Activated T-cell treated with anti-CD3 and anti-CD28 coated beads, Interleukin-2, amount 50 U/mL, for 4 hours (primary cell): Measurements from ENCODE around the gene SDK2. TPM values are rescaled to one million over a fixed set of nuclear protein-coding genes. Genes with fewer than 3 reads are reported as not detected.

Source experiments
- ATAC-seq, 2 donors: fragments of 200-7000 bp; cut with Tn5 transposase; one replicate each; pipeline ENCODE4 v1.10.0; 2021
- DNase-seq: peaks from one replicate; pipeline ENCODE4 v3.0.0-alpha.2; 2020
- H3K27me3 Mint-ChIP-seq: one replicate; pipeline ENCODE4 v1.8.0; 2021; ENCODE audit warnings: low read depth, mixed read lengths
- H3K36me3 Mint-ChIP-seq: one replicate; pipeline ENCODE4 v1.8.0; 2022; ENCODE audit warnings: mixed read lengths; ENCODE audit not compliant: insufficient read depth
- H3K4me1 Mint-ChIP-seq: one replicate; pipeline ENCODE4 v1.8.0; 2021; ENCODE audit warnings: low read depth, mixed read lengths
- H3K4me3 Mint-ChIP-seq: one replicate; pipeline ENCODE4 v1.8.0; 2021; ENCODE audit warnings: mild to moderate bottlenecking, moderate library complexity, mixed read lengths
- H3K9me3 Mint-ChIP-seq: one replicate; pipeline ENCODE4 v1.8.0; 2021; ENCODE audit warnings: mixed read lengths
- total RNA-seq, 3 donors: library from RNA; stranded (reverse); gene quantifications; one replicate each; pipeline ENCODE4 v1.2.1, GENCODE V29; 2021

SDK2 gene
- total RNA-seq, 3 donors from 2014 or later: 0.08 to 0.20 (median 0.08) TPM

DNA sequence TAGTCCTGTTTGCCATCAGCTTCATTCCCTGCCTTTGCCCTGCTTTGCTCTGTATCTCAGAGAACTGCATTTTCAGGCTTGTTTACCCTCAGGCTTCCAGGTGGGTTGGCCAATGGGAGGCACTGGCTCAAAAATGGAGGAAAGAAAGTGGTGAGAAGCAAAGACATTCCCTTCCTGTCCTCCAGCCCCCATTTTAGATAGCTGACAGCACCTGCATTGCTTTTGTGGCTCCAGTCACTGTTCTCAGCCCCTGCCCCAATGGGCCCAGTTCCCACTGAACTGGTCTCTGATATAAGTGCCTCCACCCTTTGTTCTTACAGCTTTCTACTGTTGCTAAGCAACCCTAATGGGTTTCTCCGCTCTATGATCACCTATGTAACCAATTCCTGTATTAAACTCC is 19.4 kb upstream of the SDK2 start:
- no peaks in the 10 kb centered on the region for H3K36me3 Mint-ChIP-seq
- ATAC-seq (no peak), DNase-seq (no peak)
- H3K9me3 Mint-ChIP-seq: no peaks in the 10 kb centered on the region
- H3K4me3 Mint-ChIP-seq: no peak overlapping the region
- peaks cover 9% of the 10 kb centered on the region for H3K27me3 Mint-ChIP-seq
- peaks cover 24% of the 10 kb centered on the region for H3K4me1 Mint-ChIP-seq

DNA sequence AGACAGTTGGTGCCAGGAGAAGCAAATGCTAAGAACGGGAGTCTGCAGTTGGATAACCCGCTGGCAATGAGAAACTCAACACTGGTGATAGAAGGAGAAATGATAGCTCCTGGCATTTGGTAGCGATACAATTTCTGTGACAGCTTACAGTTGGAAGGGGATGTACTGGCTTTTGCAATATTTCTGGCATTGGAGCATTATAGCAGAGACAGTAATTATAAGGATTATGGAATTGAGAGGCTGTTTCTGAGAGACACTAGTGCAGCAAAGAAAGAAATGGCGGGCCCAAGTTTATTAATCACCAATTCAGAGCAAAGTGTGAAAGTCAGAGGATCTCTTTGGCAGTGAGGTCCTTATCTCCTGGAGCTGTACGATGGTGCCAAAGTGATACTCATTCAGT is 16.1 kb upstream of the SDK2 start:
- H3K9me3 Mint-ChIP-seq: no peaks in the 10 kb centered on the region
- no peak overlapping the region for H3K4me3 Mint-ChIP-seq
- H3K27me3 Mint-ChIP-seq: peaks cover 10% of the 10 kb centered on the region
- no peaks in the 10 kb centered on the region for H3K36me3 Mint-ChIP-seq
- peaks cover 6% of the 10 kb centered on the region for H3K4me1 Mint-ChIP-seq
- no peak for ATAC-seq
- DNase-seq: no peak

DNA sequence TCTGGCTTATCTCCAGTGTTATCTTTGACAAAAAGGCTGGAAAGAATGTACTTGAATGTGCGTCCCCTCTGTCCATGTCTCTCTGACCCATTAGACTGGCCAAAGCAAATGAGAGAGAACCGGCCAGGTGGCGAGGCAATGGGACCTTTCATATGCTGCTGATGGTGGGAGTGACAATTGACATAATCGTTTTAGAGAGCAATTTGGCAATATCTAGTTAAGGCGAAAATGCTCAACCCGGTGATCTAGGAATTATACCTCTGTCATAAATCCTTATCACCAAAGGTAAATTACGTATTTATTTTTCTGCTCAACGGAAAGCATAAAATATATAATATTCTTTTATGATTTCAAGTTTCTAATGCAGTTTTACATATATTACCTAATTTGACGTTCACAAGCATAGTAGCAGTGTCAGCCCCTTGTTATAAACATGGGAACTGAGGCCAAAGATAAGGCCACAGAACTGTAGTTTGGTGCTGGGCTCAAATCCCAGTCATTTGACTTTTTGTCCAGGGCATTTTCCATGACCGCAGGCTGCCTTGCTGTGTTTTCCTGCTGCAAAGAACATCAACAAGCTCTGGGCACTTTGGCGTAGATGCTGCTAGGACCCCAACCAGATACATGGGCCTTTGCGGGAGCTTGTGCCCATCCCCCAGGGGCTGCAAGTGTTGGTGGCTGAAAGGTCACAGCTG is 14.7 kb upstream of the SDK2 start:
- peaks cover 10% of the 10 kb centered on the region for H3K9me3 Mint-ChIP-seq

DNA sequence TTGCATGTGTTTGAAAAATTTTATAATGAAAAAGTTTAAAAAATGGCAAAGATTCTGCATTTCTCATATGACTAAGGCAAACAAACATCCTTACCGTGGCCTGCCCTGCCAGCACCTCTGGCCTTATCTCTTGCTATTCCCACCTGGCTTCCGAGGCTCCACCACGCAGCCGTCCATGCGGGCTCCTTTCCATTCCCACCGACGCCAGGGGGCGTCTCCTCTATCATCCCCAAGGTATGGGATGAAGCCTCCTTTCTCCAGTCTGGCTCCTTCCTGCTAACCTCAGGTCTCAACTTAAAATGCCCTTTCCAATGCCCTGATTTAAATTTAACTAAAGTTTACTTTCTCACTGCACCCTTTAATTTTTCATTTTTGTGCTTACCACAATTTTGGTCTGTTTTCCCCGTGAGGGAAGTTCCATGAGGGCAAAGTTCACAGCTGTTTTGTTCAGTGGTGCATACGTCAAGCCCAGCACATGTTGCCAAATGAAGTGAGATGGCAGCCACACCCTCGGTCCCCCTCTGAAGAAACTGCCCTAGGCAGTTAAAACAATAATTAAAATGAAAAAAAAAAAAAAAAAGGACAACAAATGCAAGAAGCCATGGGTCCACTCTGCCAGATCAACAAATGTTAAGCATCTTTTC is 13.3 kb upstream of the SDK2 start:
- Mint-ChIP-seq H3K27me3 (peaks cover 5% of the 10 kb centered on the region), H3K4me1 (peaks cover 3% of the 10 kb centered on the region), H3K36me3 (no peaks in the 10 kb centered on the region), H3K9me3 (peaks cover 17% of the 10 kb centered on the region), H3K4me3 (no peak overlapping the region)
- ATAC-seq (no peak), DNase-seq (peak; percentile 32)

More for the DNA sequence above, 14.7 kb upstream of the SDK2 start:
- DNase-seq (no peak), ATAC-seq (no peak)
- Mint-ChIP-seq H3K4me3 (no peak overlapping the region), H3K36me3 (no peaks in the 10 kb centered on the region), H3K27me3 (peaks cover 8% of the 10 kb centered on the region), H3K4me1 (peaks cover 3% of the 10 kb centered on the region)

DNA sequence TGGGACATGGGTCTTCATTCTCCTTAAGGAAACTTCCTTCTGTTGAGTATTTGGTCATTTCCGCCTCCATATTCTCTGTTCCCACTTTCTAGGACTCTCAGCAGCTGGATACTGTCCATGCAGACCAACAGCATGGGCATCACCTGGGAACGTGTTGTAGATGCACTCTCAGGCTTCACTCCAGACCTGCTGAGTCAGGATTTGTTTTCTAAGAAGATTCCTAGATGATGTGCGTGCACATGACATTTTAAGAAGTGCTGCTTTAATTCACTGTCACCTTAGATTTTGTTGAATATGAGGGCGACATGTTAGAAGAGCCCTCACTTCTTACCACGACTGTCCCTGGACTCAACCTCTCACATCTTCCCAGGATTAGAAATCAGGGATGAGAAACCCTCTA is 10.0 kb upstream of the SDK2 start:
- ATAC-seq: no peak
- peaks cover 3% of the 10 kb centered on the region for H3K27me3 Mint-ChIP-seq
- H3K9me3 Mint-ChIP-seq: peaks cover 17% of the 10 kb centered on the region
- H3K4me1 Mint-ChIP-seq: peaks cover 3% of the 10 kb centered on the region
- DNase-seq: no peak
- no peaks in the 10 kb centered on the region for H3K36me3 Mint-ChIP-seq
- H3K4me3 Mint-ChIP-seq: no peak overlapping the region

DNA sequence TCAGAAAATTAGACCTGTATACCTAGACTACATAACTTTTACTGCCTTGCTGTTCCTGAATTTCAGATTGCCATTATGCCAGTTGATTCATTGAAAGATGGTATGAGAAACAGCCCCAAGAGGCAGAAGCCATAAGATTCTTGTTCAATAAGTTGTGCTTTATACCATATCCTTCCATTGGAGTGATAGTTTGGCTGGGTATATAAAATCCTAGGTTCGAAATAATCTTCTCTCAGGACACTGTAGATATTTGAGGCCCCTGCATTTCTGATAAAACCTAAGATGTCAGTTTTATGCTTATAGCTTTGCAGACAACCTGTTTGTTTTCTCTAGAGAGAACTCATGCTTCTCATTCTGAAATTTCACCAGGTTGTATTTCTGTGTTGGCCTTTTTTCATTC is 9.6 kb upstream of the SDK2 start:
- ATAC-seq (no peak), DNase-seq (no peak)
- peaks cover 3% of the 10 kb centered on the region for H3K27me3 Mint-ChIP-seq
- peaks cover 17% of the 10 kb centered on the region for H3K9me3 Mint-ChIP-seq
- peaks cover 3% of the 10 kb centered on the region for H3K4me1 Mint-ChIP-seq
- H3K4me3 Mint-ChIP-seq: no peak overlapping the region
- H3K36me3 Mint-ChIP-seq: no peaks in the 10 kb centered on the region

DNA sequence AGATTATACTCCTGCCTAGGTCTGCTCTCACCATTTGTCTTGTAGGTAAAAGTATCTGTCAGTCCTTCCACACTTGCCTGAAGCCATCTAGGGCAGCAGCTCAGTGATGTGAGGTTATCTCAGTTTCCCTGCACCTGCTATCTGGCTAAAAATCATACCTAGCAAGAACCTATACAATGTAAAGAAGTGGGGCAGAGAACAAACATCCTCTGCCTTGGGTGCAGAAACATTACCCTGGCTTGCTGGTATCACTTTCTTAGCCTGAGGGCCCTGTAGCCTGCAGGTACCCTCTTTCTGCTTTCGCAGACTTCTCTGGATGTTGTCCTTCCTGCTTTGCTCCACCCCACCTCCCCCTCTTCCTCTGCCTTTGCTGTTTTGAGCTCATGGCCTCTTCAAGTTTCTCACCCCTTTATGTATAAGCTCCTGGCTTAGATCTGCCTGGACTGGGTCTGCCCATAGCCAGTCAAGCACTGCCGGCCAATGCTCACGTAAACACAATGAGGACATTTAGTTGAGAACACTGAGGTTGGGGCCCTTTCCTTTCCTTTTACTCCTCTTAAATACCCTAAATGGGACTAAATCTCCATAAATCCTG is 8.7 kb upstream of the SDK2 start:
- Mint-ChIP-seq H3K27me3 (peaks cover 3% of the 10 kb centered on the region), H3K4me3 (no peak overlapping the region), H3K4me1 (peaks cover 3% of the 10 kb centered on the region), H3K9me3 (peaks cover 17% of the 10 kb centered on the region), H3K36me3 (no peaks in the 10 kb centered on the region)
- DNase-seq: no peak
- no peak for ATAC-seq

DNA sequence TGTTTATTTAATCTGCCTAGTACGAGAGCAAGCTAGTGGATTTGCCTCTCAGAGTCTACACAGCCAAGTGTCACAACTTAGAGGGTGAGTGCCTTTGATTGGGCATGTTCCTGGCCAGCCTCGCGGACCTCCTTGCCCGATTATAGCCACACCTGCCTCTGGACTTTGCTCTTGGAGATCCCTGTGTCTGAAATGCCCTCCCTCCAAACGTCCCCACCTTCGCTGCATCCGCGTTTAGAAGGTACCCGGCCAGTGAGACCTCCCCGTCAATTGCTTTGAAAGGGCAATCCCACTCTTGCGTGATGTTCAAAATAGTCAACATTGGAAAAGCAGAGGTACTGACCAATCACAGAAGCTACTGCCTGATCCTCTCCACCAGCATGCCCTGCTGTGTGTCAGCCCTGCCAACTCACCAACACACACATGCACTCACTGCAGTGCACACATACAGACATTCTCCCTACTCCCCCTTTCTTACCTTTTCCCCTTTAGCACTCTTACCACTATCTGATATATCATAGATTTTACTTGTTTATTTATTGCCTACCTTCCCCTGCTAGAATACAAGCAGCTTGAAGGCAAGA is 6.5 kb upstream of the SDK2 start:
- peaks cover 13% of the 10 kb centered on the region for H3K27me3 Mint-ChIP-seq
- no peak for ATAC-seq
- H3K4me1 Mint-ChIP-seq: peaks cover 3% of the 10 kb centered on the region
- no peaks in the 10 kb centered on the region for H3K36me3 Mint-ChIP-seq
- no peak for DNase-seq
- H3K4me3 Mint-ChIP-seq: no peak overlapping the region
- H3K9me3 Mint-ChIP-seq: peaks cover 17% of the 10 kb centered on the region

DNA sequence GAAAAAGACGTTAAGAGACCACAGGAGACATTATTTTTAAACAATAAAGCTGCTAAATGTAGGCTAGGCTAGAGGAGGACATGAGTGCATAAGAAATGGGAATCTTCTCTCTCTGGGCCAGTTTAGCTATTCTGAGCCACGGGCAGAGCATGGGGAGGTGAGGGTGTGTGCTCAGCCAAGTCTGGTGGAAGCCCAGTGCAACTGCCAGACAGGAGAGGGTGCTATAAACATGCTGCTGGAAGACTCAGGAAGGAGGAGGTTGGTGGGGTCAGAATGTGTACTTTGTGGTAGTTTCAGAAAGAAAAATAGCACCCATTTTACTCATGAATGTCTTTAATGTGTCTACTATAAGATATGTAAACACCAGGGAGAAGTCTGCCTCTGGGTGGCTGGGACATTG is 5.9 kb upstream of the SDK2 start:
- Mint-ChIP-seq H3K4me1 (peaks cover 3% of the 10 kb centered on the region), H3K9me3 (peaks cover 17% of the 10 kb centered on the region), H3K27me3 (peaks cover 16% of the 10 kb centered on the region), H3K36me3 (no peaks in the 10 kb centered on the region), H3K4me3 (no peak overlapping the region)
- DNase-seq (no peak), ATAC-seq (no peak)

DNA sequence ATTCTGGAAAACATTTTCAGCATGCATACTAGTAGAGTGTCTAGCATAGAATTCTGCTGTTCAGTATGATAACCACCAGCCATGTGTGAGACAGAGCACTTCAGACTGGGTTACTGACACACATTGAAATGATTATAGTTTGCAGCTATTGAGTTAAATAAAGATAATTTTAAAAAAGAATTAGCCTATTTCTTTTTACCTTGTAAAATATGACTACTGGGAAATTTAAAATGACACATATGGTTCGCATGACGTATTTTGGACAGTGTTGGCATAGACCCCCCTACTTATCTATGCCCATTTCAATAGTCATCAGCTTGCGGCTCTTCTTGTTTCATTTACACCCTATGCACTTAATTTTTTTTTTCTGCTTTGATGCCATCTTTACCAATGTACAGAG is 4.7 kb upstream of the SDK2 start:
- Mint-ChIP-seq H3K4me3 (no peak overlapping the region), H3K9me3 (peaks cover 7% of the 10 kb centered on the region), H3K27me3 (peaks cover 18% of the 10 kb centered on the region), H3K4me1 (peaks cover 5% of the 10 kb centered on the region), H3K36me3 (no peaks in the 10 kb centered on the region)
- ATAC-seq (no peak), DNase-seq (no peak)

DNA sequence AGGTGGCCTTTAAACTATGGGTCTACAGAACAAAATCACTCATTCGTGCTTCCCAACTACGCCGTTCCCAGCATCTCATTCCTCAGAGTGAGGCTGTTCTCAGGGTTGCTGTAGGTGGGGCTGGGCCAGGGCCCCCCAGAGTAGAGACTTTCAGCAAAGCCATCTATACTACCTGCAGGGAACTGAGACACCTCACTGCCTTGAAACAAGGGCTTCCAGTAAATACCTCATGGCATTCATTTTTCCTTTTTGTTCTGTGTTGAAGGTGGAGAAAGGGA is 4.2 kb upstream of the SDK2 start:
- Mint-ChIP-seq H3K9me3 (peaks cover 4% of the 10 kb centered on the region), H3K36me3 (no peaks in the 10 kb centered on the region), H3K4me3 (no peak overlapping the region), H3K27me3 (peaks cover 19% of the 10 kb centered on the region), H3K4me1 (peaks cover 6% of the 10 kb centered on the region)
- no peak for ATAC-seq
- DNase-seq: no peak

DNA sequence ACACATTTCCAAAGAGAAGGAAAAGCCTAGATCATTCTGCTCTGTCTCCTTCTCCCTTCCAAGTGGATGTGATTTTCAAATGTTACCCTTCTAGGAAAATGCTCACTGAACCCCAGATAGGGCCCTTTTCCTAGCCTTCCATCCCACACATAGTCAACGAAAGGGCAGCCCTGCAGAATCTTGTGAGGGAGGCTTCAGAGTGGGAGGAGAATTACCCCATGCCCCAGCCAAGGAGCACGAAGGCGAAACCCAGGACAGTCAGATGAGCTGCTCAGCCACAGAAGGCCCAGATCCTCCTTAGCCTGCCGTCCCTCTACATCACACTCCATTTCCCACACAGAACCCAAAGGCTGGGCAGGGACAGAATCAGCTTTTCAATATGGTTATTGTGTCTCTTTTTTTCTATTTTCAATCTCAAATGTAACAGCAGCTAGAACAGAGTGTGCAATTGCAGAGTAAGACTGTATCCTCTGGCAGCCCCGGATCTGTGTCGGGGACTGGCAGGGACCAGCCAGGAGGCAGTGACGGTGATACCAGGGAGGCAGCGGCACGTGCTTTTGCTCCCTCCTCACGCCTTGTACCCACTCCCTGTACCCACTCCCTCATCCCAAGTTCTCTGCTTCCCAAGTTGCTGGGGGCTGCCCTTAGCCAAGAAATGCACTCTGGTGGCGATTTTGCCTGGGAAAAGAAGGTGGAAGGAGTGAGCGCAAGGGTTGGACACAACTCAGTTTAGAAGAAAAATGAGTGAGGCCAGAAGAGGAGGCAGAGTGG is 3.7 kb upstream of the SDK2 start:
- no peak overlapping the region for H3K4me3 Mint-ChIP-seq
- no peaks in the 10 kb centered on the region for H3K9me3 Mint-ChIP-seq
- H3K27me3 Mint-ChIP-seq: peaks cover 20% of the 10 kb centered on the region
- H3K4me1 Mint-ChIP-seq: peaks cover 8% of the 10 kb centered on the region
- no peak for ATAC-seq
- no peaks in the 10 kb centered on the region for H3K36me3 Mint-ChIP-seq
- no peak for DNase-seq

DNA sequence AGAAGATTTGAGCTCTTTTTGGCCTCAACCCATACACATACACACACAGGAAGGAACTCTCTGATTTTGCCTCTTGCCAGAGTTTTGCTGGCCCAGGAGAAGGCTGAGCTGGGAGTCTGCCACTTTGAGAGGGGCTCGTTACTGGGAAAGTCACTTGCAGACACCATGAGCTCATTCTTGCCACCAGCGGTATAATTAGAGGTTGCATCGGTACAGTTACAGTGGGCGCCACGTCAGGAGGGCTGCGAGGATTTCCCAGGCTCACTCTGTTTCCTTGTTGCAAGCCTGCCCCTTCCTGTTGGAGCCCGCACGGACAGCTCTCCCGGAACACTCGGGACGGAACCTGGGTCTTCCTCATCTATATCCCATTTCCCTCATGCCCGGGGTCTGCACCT is 3.1 kb upstream of the SDK2 start:
- ATAC-seq: no peak
- Mint-ChIP-seq H3K9me3 (no peaks in the 10 kb centered on the region), H3K4me1 (peaks cover 12% of the 10 kb centered on the region), H3K36me3 (no peaks in the 10 kb centered on the region), H3K4me3 (no peak overlapping the region), H3K27me3 (peaks cover 23% of the 10 kb centered on the region)
- no peak for DNase-seq

DNA sequence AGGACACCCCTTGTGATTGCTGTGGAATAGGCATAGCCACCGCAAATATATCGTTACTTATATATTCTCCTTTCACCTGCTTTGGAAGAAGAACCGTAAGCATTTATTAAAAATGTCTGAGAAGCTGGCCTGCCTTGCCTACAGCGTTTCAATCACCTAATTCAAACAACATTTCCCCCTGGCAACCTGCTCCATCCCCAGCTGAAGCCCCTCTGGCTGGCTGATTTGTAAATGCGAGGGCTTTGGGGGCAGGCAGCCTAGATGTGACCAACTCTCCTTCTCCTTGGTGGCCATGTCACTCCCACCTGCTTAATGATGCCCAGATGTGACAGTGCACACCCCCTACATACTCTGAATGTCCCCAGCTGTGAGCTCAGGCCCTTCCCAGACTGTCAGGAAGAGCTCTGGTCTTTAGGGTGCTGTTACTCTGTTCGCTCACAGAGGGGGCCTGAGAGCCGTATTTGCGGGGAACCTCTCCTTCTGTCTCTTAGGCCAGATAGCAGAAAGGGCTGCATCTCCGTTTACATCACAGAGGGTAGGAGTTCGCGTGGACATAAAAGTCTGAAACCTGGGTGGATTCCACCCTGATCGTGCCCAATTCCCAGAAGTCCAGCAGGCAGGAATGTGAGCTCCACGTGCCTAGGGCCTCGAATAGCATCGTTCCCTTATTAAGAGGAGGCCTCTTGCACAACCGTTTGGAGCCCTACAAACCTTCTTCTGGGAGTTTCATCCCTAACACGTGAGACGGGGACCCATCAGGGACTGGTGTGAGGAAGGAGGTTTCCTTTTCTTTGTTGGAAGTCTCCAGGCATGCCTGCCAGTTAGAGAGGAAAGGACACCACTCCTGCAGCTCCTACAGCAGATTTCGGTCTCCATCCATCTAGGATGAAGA is 2.4 kb upstream of the SDK2 start:
- no peak for DNase-seq
- no peaks in the 10 kb centered on the region for H3K9me3 Mint-ChIP-seq
- peaks cover 18% of the 10 kb centered on the region for H3K4me1 Mint-ChIP-seq
- ATAC-seq: no peak
- no peaks in the 10 kb centered on the region for H3K36me3 Mint-ChIP-seq
- H3K27me3 Mint-ChIP-seq: peaks cover 28% of the 10 kb centered on the region
- peak overlapping the region; percentile 55 for H3K4me3 Mint-ChIP-seq
